Adipocyte (in vitro differentiated cells): ENCODE measurements around the gene DGKB.

Experiments used
- DNase-seq: peaks from one replicate; pipeline ENCODE4 v3.0.0-alpha.2; 2015; ENCODE audit warnings: low read depth
- H3K27me3 ChIP-seq: replicated peaks from 2 replicates; pipeline ENCODE4 v1.7.0; 2013; ENCODE audit warnings: mild to moderate bottlenecking, low read length, moderate library complexity; ENCODE audit not compliant: control insufficient read depth, insufficient read depth
- H3K36me3 ChIP-seq: 2 replicates; pipeline ENCODE4 v1.7.0; 2013; ENCODE audit warnings: low read length, mild to moderate bottlenecking, moderate library complexity; ENCODE audit not compliant: control insufficient read depth, insufficient read depth, severe bottlenecking
- H3K4me1 ChIP-seq: 2 replicates; pipeline ENCODE4 v1.7.0; 2013; ENCODE audit warnings: mild to moderate bottlenecking, low read length, moderate library complexity; ENCODE audit not compliant: control insufficient read depth, insufficient read depth
- H3K4me3 ChIP-seq: 2 replicates; pipeline ENCODE4 v1.7.0; 2013; ENCODE audit warnings: mild to moderate bottlenecking, low read length, moderate library complexity
- H3K9ac ChIP-seq: 2 replicates; pipeline ENCODE4 v1.7.0; 2013; ENCODE audit warnings: mild to moderate bottlenecking, low read length, moderate library complexity
- H3K9me3 ChIP-seq: 2 replicates; pipeline ENCODE4 v1.7.0; 2013; ENCODE audit warnings: mild to moderate bottlenecking, low read length, moderate library complexity; ENCODE audit not compliant: control insufficient read depth

DGKB gene

GRCh38 chr7:14407246-14408015 is 495.1 kb downstream of the DGKB start:
- H3K4me3 ChIP-seq: no peak overlapping the region
- no peaks in the 10 kb centered on the region for H3K9me3 ChIP-seq
- H3K9ac ChIP-seq: no peak overlapping the region
- H3K27me3 ChIP-seq: no peaks in the 10 kb centered on the region
- H3K36me3 ChIP-seq: no peaks in the 10 kb centered on the region
- DNase-seq: no peak
- H3K4me1 ChIP-seq: no peaks in the 10 kb centered on the region

- no peaks in the 10 kb centered on the region for H3K4me1 ChIP-seq
- no peaks in the 10 kb centered on the region for H3K36me3 ChIP-seq
- DNase-seq: no peak
- H3K4me3 ChIP-seq: no peak overlapping the region
- no peaks in the 10 kb centered on the region for H3K9me3 ChIP-seq
- H3K27me3 ChIP-seq: no peaks in the 10 kb centered on the region
- no peak overlapping the region for H3K9ac ChIP-seq
These were observed 499.0 kb downstream of the DGKB start for GRCh38 chr7:14403587-14403986.

GRCh38 chr7:14400271-14400670 is 502.3 kb downstream of the DGKB start:
- no peak for DNase-seq
- Histone ChIP-seq H3K36me3 (no peaks in the 10 kb centered on the region), H3K9me3 (no peaks in the 10 kb centered on the region), H3K4me3 (no peak overlapping the region), H3K4me1 (no peaks in the 10 kb centered on the region), H3K9ac (no peak overlapping the region), H3K27me3 (no peaks in the 10 kb centered on the region)

GRCh38 chr7:14398526-14398925 is 504.0 kb downstream of the DGKB start:
- H3K36me3 ChIP-seq: no peaks in the 10 kb centered on the region
- no peaks in the 10 kb centered on the region for H3K27me3 ChIP-seq
- no peak overlapping the region for H3K9ac ChIP-seq
- no peaks in the 10 kb centered on the region for H3K9me3 ChIP-seq
- no peaks in the 10 kb centered on the region for H3K4me1 ChIP-seq
- no peak for DNase-seq
- H3K4me3 ChIP-seq: no peak overlapping the region

GRCh38 chr7:14395860-14396259 is 506.7 kb downstream of the DGKB start:
- H3K36me3 ChIP-seq: no peaks in the 10 kb centered on the region
- no peak for DNase-seq
- H3K4me3 ChIP-seq: no peak overlapping the region
- H3K4me1 ChIP-seq: no peaks in the 10 kb centered on the region
- H3K9ac ChIP-seq: no peak overlapping the region
- H3K9me3 ChIP-seq: no peaks in the 10 kb centered on the region
- no peaks in the 10 kb centered on the region for H3K27me3 ChIP-seq

- H3K9ac ChIP-seq: no peak overlapping the region
- no peaks in the 10 kb centered on the region for H3K9me3 ChIP-seq
- no peak overlapping the region for H3K4me3 ChIP-seq
- no peaks in the 10 kb centered on the region for H3K36me3 ChIP-seq
- DNase-seq: no peak
- no peaks in the 10 kb centered on the region for H3K27me3 ChIP-seq
- H3K4me1 ChIP-seq: no peaks in the 10 kb centered on the region
These were observed 507.8 kb downstream of the DGKB start for GRCh38 chr7:14394786-14395185.

GRCh38 chr7:14389595-14389994 is 513.0 kb downstream of the DGKB start:
- Histone ChIP-seq H3K36me3 (no peaks in the 10 kb centered on the region), H3K27me3 (no peaks in the 10 kb centered on the region), H3K4me3 (no peak overlapping the region), H3K9me3 (no peaks in the 10 kb centered on the region), H3K9ac (no peak overlapping the region), H3K4me1 (no peaks in the 10 kb centered on the region)
- no peak for DNase-seq

GRCh38 chr7:14389181-14389591 is 513.4 kb downstream of the DGKB start:
- no peaks in the 10 kb centered on the region for H3K9me3 ChIP-seq
- no peak overlapping the region for H3K9ac ChIP-seq
- no peaks in the 10 kb centered on the region for H3K27me3 ChIP-seq
- no peak overlapping the region for H3K4me3 ChIP-seq
- no peaks in the 10 kb centered on the region for H3K36me3 ChIP-seq
- no peaks in the 10 kb centered on the region for H3K4me1 ChIP-seq
- no peak for DNase-seq

GRCh38 chr7:14385074-14385473 is 517.5 kb downstream of the DGKB start:
- Histone ChIP-seq H3K27me3 (no peaks in the 10 kb centered on the region), H3K9me3 (no peaks in the 10 kb centered on the region), H3K9ac (no peak overlapping the region), H3K4me3 (no peak overlapping the region), H3K36me3 (no peaks in the 10 kb centered on the region), H3K4me1 (peaks cover 4% of the 10 kb centered on the region)
- DNase-seq: no peak

- no peak for DNase-seq
- Histone ChIP-seq H3K4me3 (no peak overlapping the region), H3K9me3 (no peaks in the 10 kb centered on the region), H3K9ac (no peak overlapping the region), H3K27me3 (no peaks in the 10 kb centered on the region), H3K36me3 (no peaks in the 10 kb centered on the region), H3K4me1 (peaks cover 26% of the 10 kb centered on the region)
These were observed 520.6 kb downstream of the DGKB start for GRCh38 chr7:14381936-14382335.

- Histone ChIP-seq H3K4me3 (no peak overlapping the region), H3K9me3 (no peaks in the 10 kb centered on the region), H3K27me3 (no peaks in the 10 kb centered on the region), H3K9ac (no peak overlapping the region), H3K36me3 (no peaks in the 10 kb centered on the region), H3K4me1 (peaks cover 27% of the 10 kb centered on the region)
- peak; percentile 34 for DNase-seq
These were observed 521.2 kb downstream of the DGKB start for GRCh38 chr7:14381306-14381705.

GRCh38 chr7:14380881-14381280 is 521.7 kb downstream of the DGKB start:
- H3K4me1 ChIP-seq: peaks cover 27% of the 10 kb centered on the region
- no peak overlapping the region for H3K9ac ChIP-seq
- DNase-seq: peak; percentile 7
- H3K9me3 ChIP-seq: no peaks in the 10 kb centered on the region
- no peaks in the 10 kb centered on the region for H3K36me3 ChIP-seq
- H3K27me3 ChIP-seq: no peaks in the 10 kb centered on the region
- no peak overlapping the region for H3K4me3 ChIP-seq
